IMR-90 (cell line): ENCODE results near the gene MRAP.

Source experiments
- MAFK ChIP-seq: IDR thresholded peaks from 2 replicates; pipeline ENCODE4 v1.6.1; 2012; ENCODE audit warnings: low read depth, low read length, improper control_type of control experiment
- POLR2A ChIP-seq: IDR thresholded peaks from 2 replicates; pipeline ENCODE4 v1.6.1; 2012; ENCODE audit warnings: mild to moderate bottlenecking, low read depth, low read length
- TF ChIP-seq, protein P1 (sequence below): conservative IDR thresholded peaks from 2 replicates; pipeline ENCODE4 v1.5.1; 2012; ENCODE audit warnings: mild to moderate bottlenecking, low read depth, low read length, improper control_type of control experiment

DNA sequence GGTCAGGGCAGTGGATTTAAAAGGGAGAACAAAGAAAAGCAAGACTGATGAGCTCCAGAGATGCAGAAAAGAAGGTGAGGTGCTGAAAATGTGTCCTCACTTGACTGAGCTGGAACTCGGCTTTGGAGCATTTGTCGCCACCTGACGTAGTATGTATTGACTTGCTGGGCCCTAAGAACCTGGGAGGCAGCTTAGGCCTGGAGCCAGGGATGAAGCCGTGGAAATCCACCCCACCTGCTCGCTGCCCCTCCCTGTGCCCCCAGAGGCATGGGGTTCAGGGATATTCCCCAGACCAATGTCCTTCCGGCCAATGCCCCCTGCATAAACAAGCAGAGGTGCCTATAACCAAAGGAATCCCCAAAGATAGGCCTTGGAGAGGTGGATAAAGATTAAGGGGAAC is 14.3 kb downstream of the MRAP start:
- TF ChIP-seq, protein P1, sequence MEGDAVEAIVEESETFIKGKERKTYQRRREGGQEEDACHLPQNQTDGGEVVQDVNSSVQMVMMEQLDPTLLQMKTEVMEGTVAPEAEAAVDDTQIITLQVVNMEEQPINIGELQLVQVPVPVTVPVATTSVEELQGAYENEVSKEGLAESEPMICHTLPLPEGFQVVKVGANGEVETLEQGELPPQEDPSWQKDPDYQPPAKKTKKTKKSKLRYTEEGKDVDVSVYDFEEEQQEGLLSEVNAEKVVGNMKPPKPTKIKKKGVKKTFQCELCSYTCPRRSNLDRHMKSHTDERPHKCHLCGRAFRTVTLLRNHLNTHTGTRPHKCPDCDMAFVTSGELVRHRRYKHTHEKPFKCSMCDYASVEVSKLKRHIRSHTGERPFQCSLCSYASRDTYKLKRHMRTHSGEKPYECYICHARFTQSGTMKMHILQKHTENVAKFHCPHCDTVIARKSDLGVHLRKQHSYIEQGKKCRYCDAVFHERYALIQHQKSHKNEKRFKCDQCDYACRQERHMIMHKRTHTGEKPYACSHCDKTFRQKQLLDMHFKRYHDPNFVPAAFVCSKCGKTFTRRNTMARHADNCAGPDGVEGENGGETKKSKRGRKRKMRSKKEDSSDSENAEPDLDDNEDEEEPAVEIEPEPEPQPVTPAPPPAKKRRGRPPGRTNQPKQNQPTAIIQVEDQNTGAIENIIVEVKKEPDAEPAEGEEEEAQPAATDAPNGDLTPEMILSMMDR: no peak
- no peak for TF ChIP-seq POLR2A
- TF ChIP-seq MAFK: no peak
